GM12873 (cell line): ENCODE results near the gene CEMIP2.

Experiments
- TF ChIP-seq, protein P1 (sequence below): IDR thresholded peaks from 2 replicates; pipeline ENCODE4 v1.5.1; 2012; ENCODE audit warnings: low read depth, mild to moderate bottlenecking, moderate library complexity, low read length, control low read depth; ENCODE audit not compliant: insufficient read depth; ENCODE audit errors: missing control alignments

The CEMIP2 gene, protein sequence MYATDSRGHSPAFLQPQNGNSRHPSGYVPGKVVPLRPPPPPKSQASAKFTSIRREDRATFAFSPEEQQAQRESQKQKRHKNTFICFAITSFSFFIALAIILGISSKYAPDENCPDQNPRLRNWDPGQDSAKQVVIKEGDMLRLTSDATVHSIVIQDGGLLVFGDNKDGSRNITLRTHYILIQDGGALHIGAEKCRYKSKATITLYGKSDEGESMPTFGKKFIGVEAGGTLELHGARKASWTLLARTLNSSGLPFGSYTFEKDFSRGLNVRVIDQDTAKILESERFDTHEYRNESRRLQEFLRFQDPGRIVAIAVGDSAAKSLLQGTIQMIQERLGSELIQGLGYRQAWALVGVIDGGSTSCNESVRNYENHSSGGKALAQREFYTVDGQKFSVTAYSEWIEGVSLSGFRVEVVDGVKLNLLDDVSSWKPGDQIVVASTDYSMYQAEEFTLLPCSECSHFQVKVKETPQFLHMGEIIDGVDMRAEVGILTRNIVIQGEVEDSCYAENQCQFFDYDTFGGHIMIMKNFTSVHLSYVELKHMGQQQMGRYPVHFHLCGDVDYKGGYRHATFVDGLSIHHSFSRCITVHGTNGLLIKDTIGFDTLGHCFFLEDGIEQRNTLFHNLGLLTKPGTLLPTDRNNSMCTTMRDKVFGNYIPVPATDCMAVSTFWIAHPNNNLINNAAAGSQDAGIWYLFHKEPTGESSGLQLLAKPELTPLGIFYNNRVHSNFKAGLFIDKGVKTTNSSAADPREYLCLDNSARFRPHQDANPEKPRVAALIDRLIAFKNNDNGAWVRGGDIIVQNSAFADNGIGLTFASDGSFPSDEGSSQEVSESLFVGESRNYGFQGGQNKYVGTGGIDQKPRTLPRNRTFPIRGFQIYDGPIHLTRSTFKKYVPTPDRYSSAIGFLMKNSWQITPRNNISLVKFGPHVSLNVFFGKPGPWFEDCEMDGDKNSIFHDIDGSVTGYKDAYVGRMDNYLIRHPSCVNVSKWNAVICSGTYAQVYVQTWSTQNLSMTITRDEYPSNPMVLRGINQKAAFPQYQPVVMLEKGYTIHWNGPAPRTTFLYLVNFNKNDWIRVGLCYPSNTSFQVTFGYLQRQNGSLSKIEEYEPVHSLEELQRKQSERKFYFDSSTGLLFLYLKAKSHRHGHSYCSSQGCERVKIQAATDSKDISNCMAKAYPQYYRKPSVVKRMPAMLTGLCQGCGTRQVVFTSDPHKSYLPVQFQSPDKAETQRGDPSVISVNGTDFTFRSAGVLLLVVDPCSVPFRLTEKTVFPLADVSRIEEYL (N-terminal part only)

DNA sequence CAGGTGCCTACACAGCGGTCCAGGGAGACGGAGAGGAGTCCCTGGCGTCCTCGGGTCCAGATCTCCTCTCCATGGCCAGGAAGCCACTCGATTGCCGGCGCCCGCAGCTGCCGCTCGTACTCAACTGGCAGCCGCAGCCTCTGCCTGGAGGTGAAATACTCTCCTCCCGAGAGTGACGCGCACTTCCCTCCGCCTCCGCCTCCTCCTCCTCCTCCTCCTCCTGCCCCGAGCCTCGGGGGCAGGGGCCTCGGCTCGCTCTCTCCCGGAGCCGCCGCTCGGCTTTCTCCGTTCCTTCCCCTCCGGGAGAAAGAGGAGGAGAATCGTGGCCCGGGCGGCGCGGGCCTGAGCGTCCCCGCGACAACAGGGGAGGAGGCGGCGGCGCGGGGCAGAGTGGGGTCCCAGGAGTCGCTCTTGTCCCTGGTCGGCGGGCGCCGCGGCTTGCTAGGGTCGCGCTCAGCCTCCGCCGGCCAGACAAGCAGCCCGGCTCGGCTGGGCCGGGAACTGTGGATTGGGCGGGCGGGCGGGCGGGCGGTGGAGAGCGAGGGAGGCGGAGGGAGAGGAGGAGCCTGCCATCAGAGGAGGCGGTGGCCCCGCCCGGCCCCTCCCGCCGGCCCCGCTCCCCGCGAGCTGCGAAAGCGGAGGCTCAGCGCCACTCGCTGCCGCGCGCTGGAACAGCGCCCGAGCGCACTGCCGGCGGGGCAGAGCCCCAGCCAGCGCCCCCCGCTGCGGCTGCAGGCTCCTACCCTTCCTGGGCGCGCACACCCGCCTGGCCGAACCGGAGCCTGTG lies at the start of gene CEMIP2:
Gene CEMIP2 (minus strand): TSS at position 126 of the 787 bp plus-strand sequence. CDS start 18,140 bp downstream, outside the sequence.
- TF ChIP-seq, protein P1, sequence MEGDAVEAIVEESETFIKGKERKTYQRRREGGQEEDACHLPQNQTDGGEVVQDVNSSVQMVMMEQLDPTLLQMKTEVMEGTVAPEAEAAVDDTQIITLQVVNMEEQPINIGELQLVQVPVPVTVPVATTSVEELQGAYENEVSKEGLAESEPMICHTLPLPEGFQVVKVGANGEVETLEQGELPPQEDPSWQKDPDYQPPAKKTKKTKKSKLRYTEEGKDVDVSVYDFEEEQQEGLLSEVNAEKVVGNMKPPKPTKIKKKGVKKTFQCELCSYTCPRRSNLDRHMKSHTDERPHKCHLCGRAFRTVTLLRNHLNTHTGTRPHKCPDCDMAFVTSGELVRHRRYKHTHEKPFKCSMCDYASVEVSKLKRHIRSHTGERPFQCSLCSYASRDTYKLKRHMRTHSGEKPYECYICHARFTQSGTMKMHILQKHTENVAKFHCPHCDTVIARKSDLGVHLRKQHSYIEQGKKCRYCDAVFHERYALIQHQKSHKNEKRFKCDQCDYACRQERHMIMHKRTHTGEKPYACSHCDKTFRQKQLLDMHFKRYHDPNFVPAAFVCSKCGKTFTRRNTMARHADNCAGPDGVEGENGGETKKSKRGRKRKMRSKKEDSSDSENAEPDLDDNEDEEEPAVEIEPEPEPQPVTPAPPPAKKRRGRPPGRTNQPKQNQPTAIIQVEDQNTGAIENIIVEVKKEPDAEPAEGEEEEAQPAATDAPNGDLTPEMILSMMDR: peak; percentile 67

DNA sequence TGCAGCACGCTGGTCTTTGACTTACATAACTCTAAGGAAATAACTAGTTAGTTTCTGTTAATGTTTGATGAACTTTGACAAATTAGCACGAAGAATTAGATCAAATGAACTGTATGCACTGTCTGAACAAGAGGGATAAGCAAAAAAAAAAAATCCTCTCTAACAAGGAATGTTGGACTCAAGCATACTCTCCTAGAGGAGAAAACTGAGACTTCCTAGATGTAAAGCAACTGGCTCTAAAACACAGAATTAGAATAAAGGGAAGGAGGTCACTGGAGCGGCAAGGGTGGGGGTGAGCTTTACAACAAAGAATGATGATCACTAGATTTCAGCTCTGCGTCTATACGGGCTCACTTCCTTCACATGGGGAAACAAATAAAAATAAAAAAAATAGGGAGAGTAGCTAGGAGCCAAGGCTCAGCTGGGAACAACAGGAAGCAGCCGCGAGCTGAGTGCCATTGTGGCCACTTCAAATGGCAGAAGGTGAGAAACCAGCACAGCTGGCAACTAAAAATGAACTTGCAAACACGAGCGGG lies 48.7 kb upstream of the CEMIP2 start:
- TF ChIP-seq, protein P1: no peak

DNA sequence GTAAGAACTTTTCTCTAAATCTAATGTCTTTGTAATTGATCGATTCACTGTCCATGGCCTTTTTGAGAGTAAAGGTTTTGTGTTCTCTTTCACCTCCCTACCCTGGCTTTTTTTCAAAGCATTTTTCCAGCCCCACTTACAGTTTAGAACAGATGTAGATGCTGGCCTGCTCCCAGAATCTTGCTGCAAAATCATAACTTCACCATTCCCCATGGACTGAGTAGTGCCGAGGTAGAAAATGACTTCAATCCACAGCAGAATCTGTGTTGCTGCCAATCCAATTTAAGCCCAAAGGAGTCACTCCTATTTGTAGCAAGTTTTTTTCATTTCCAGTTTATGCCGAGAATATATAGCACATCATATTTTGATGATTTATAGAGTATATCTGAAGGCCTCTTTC lies 46.5 kb upstream of the CEMIP2 start:
- TF ChIP-seq, protein P1: no peak

DNA sequence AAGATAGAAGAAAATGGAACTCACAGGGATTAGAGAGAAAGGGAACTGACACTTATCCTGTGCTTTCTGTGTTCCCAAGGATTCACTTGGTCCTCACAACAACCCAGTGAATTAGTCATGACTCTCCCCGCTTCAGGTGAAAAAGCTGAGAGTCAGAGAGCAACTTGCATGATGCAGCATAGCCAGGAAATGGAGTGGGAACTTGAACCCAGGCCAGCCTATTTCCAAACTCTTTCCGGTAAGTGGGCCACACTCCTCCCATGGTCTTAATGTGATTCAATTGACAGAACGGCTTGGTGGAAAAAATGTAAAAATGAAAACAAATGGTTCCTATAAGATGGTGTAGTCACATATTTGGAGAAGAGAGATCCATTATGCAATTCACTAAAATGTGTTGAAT lies 45.9 kb upstream of the CEMIP2 start:
- TF ChIP-seq, protein P1: no peak

DNA sequence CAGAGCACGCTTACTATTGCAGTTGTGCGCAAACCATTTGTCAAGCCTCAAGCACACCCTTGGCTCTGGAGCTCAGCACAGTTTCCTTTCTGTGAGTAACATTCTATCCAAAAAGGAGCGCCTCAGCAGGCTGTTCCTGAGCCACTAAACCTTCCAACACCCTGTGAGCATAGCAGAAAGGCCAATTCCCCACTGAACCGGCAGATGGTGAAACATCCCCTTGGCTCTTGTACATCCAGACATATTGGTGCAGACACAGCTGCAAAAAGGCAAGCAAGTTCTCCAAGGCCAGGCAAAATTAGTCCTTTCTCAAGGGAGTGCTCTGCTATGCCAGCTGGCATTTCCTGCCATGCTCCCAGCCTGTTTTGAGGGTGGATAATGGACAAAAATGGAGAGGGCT lies 44.1 kb upstream of the CEMIP2 start:
- TF ChIP-seq, protein P1: no peak

DNA sequence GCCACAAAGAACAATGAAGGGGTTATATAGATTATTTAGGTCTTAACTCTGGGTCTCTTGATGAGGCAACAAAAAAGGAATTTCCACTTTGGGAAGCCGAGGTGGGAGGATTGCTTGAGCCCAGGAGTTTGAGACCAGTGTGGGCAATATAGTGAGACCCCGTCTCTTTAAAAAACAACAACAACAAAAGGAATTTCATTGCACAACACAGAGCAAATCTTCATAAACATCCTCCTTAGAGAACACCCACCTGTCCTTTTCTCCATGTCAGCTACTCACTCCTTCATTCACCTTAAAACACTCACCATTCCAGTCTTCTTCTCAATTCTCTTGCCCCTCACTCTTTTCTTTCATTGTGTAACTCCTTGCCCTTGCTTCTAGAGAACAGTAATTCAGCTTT lies 39.8 kb upstream of the CEMIP2 start:
- TF ChIP-seq, protein P1: no peak
